H1 (cell line): ENCODE measurements around the gene LPGAT1. TPM values are rescaled to one million over a fixed set of nuclear protein-coding genes. Genes with fewer than 3 reads are reported as not detected.

Experiments used
- BACH1 ChIP-seq: IDR thresholded peaks from 2 replicates; pipeline ENCODE4 v1.6.1; 2012; ENCODE audit warnings: low read length, improper control_type of control experiment
- BCL11A ChIP-seq, 2 experiments: IDR thresholded peaks; one replicate each; pipeline ENCODE4 v1.6.1; 2011; ENCODE audit warnings: low read depth in 2 of 2, low read length in 2 of 2, mild to moderate bottlenecking in 2 of 2
- CBX5 ChIP-seq: fragments of 300-800, 300-1000 bp; sonication (generic); IDR thresholded peaks from 2 replicates; pipeline ENCODE4 v1.7.1; 2016; ENCODE audit warnings: antibody characterized with exemption, low read length, low read depth
- CHD7 ChIP-seq: fragments of 300-600 bp; sonication (generic); IDR thresholded peaks from 2 replicates; pipeline ENCODE4 v1.7.1; 2012; ENCODE audit warnings: low read length, moderate library complexity, mild to moderate bottlenecking, inconsistent platforms; ENCODE audit not compliant: insufficient replicate concordance
- FOSL1 ChIP-seq: IDR thresholded peaks from 2 replicates; pipeline ENCODE4 v1.6.1; 2011; ENCODE audit warnings: mild to moderate bottlenecking, low read depth, low read length, moderate library complexity; ENCODE audit not compliant: insufficient read depth
- HDAC2 ChIP-seq, 2 experiments: fragments of 300-600 bp in 1 of 2; sonication (generic) in 1 of 2; IDR thresholded peaks; 2 replicates each; pipeline ENCODE4 v1.6.1; 2011 to 2012; ENCODE audit warnings: low read depth in 2 of 2, low read length in 2 of 2, mild to moderate bottlenecking in 2 of 2, moderate library complexity in 2 of 2, borderline replicate concordance in 1 of 2, inconsistent platforms in 1 of 2
- KDM1A ChIP-seq: fragments of 200-600, 300-600 bp; sonication (generic); IDR thresholded peaks from 2 replicates; pipeline ENCODE4 v1.7.1; 2016; ENCODE audit warnings: mild to moderate bottlenecking, low read length, borderline replicate concordance
- RFX5 ChIP-seq: IDR thresholded peaks from 2 replicates; pipeline ENCODE4 v1.6.1; 2011; ENCODE audit warnings: low read depth, low read length, improper control_type of control experiment, borderline replicate concordance
- SIX5 ChIP-seq: IDR thresholded peaks from 2 replicates; pipeline ENCODE4 v1.6.1; 2011; ENCODE audit warnings: mild to moderate bottlenecking, low read depth, low read length
- TBP ChIP-seq: IDR thresholded peaks from 2 replicates; pipeline ENCODE4 v1.6.1; 2011; ENCODE audit warnings: low read depth, low read length, improper control_type of control experiment
- YY1 ChIP-seq: IDR thresholded peaks from 2 replicates; pipeline ENCODE4 v1.6.1; 2011; ENCODE audit warnings: low read depth, mild to moderate bottlenecking, low read length
- polyA plus RNA-seq, 7 experiments: library from polyadenylated mRNA; depleted of rRNA in 3 of 7; stranded (reverse) in 5 of 7; unstranded in 2 of 7; fragments of >200 nt in 5 of 7; fragments of 200-250 nt in 2 of 7; gene quantifications; 1 replicate in 5 of 7; 2 replicates in 1 of 7; 4 replicates in 1 of 7; pipeline versions ENCODE4 v1.2.1 to v1.2.3, GENCODE V29; 2011 to 2013; ENCODE audit warnings: missing spikeins in 2 of 7, mixed read lengths in 2 of 7
- total RNA-seq: library from RNA; stranded (reverse); fragmentation: NEBNext Ultra II Directional; extraction: Animal tissue kit (Norgen Biotek cat#: 25700); gene quantifications from 2 replicates; pipeline ENCODE4 v1.2.1, GENCODE V29; 2021

The LPGAT1 gene
- total and polyA plus RNA-seq, 2 of the 8 experiments (the other 6 are each of a cell fraction or from before 2014, with no cell fraction given): 2.3 to 13.5 TPM

DNA sequence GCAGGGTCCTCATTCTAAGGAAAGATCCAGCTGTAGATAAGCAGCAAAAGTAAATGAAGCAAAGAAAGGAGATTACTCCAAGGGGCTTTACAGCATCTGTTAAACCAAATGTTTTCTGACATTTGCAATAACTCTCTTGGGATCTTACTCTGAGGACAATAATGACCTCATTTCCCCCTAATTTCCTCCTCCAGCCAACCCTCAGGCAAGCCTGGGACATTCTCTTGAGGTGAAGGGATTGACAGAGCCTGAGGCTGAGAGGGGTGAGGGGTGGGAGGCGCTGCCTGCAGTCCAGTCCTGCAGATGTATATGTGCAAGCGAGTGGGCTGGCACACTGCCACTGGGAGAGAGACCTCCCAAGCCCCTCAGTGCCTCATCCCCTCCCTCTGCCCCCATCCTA lies 114.6 kb downstream of the LPGAT1 start (continued):
- no peak for TF ChIP-seq CHD7
- TF ChIP-seq RFX5: no peak
- TF ChIP-seq CBX5: no peak
- no peak for TF ChIP-seq BACH1
- TF ChIP-seq SIX5: no peak
- TF ChIP-seq KDM1A: no peak
- TF ChIP-seq YY1: no peak
- no peak for TF ChIP-seq FOSL1
- TF ChIP-seq TBP: no peak
- TF ChIP-seq BCL11A (IDR thresholded peaks at IDR 0.05; ENCODE audit: low read depth in 2 of 2, low read length in 2 of 2): no peak
- no peak for TF ChIP-seq HDAC2 (IDR thresholded peaks at IDR 0.05; ENCODE audit: borderline replicate concordance in 1 of 2, low read depth in 2 of 2, low read length in 2 of 2)
